ENCODE data around the gene PRSS56.

GRCh38 chr2:232562515-232563151 is 42.4 kb downstream of the PRSS56 start:
- TF ChIP-seq, protein P1, sequence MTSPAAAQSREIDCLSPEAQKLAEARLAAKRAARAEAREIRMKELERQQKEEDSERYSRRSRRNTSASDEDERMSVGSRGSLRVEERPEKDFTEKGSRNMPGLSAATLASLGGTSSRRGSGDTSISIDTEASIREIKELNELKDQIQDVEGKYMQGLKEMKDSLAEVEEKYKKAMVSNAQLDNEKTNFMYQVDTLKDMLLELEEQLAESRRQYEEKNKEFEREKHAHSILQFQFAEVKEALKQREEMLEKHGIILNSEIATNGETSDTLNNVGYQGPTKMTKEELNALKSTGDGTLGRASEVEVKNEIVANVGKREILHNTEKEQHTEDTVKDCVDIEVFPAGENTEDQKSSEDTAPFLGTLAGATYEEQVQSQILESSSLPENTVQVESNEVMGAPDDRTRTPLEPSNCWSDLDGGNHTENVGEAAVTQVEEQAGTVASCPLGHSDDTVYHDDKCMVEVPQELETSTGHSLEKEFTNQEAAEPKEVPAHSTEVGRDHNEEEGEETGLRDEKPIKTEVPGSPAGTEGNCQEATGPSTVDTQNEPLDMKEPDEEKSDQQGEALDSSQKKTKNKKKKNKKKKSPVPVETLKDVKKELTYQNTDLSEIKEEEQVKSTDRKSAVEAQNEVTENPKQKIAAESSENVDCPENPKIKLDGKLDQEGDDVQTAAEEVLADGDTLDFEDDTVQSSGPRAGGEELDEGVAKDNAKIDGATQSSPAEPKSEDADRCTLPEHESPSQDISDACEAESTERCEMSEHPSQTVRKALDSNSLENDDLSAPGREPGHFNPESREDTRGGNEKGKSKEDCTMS (CRISPR knock-in tag; conservative IDR thresholded peaks at IDR 0.05) = no peak
- TF ChIP-seq EZH2 (conservative IDR thresholded peaks at IDR 0.05; ENCODE audit: low read depth, low read length) (no peak), ISL2 (CRISPR knock-in tag; IDR thresholded peaks at IDR 0.05) (no peak), ZNF460 (CRISPR knock-in tag; IDR thresholded peaks at IDR 0.05; ENCODE audit: borderline replicate concordance) (no peak), TP53 (CRISPR knock-in tag; conservative IDR thresholded peaks at IDR 0.05) (no peak), BRCA1 (CRISPR knock-in tag; IDR thresholded peaks at IDR 0.05) (no peak), ZSCAN20 (CRISPR knock-in tag; IDR thresholded peaks at IDR 0.05; ENCODE audit: borderline replicate concordance) (no peak)

Measured in HepG2 (cell line).